Fibroblast of lung (primary cell): ENCODE results near the gene NOM1. TPM values are rescaled to one million over a fixed set of nuclear protein-coding genes. Genes with fewer than 3 reads are reported as not detected.
"Not testable (repeated sequence)": the region's sequence is repeated elsewhere in the genome, so short reads cannot be mapped to it uniquely, and the experiment has no call there.

ENCODE experiments used
- DNase-seq, 2 donors: peaks; one replicate each; pipeline versions ENCODE4 v3.0.0 to v3.0.0-alpha.2; 2010; ENCODE audit warnings: low read depth in 2 of 2
- H2AFZ ChIP-seq: 2 replicates; pipeline ENCODE4 v1.5.1; 2012; ENCODE audit warnings: low read length, control low read depth, inconsistent platforms
- H3K27ac ChIP-seq: 2 replicates; pipeline ENCODE4 v1.5.1; 2011; ENCODE audit warnings: low read length, control low read depth; ENCODE audit not compliant: insufficient read depth
- H3K27me3 ChIP-seq: 2 replicates; pipeline ENCODE4 v1.5.1; 2011; ENCODE audit warnings: mild to moderate bottlenecking, low read length; ENCODE audit not compliant: control insufficient read depth, insufficient read depth
- H3K36me3 ChIP-seq: 2 replicates; pipeline ENCODE4 v1.5.1; 2011; ENCODE audit warnings: low read length; ENCODE audit not compliant: control insufficient read depth, insufficient read depth
- H3K4me1 ChIP-seq: 2 replicates; pipeline ENCODE4 v1.5.1; 2011; ENCODE audit warnings: low read length; ENCODE audit not compliant: control insufficient read depth, insufficient read depth; ENCODE audit errors: extremely low read depth
- H3K4me2 ChIP-seq: 2 replicates; pipeline ENCODE4 v1.5.1; 2011; ENCODE audit warnings: low read length, control low read depth; ENCODE audit not compliant: insufficient read depth; ENCODE audit errors: extremely low read depth
- H3K4me3 ChIP-seq, 4 experiments: fragments of 200-600 bp in 1 of 4; sonication (generic) in 1 of 4; replicated peaks in 1 of 4; 2 replicates each; pipeline ENCODE4 v1.5.1; 2011 to 2016; ENCODE audit warnings: low read length in 4 of 4, low read depth in 3 of 4, mild to moderate bottlenecking in 3 of 4, control low read depth in 2 of 4, inconsistent platforms in 1 of 4, mixed read lengths in 1 of 4; ENCODE audit not compliant: insufficient read depth in 1 of 4; ENCODE audit errors: control extremely low read depth in 1 of 4
- H3K79me2 ChIP-seq: 2 replicates; pipeline ENCODE4 v1.5.1; 2012; ENCODE audit warnings: mild to moderate bottlenecking, low read length, inconsistent platforms; ENCODE audit not compliant: control insufficient read depth, insufficient read depth
- H3K9ac ChIP-seq: 2 replicates; pipeline ENCODE4 v1.5.1; 2011; ENCODE audit warnings: mild to moderate bottlenecking, low read length, control low read depth; ENCODE audit not compliant: insufficient read depth
- H3K9me3 ChIP-seq: 2 replicates; pipeline ENCODE4 v1.5.1; 2012; ENCODE audit warnings: low read depth, low read length; ENCODE audit not compliant: control insufficient read depth, insufficient read depth
- H4K20me1 ChIP-seq: 2 replicates; pipeline ENCODE4 v1.5.1; 2011; ENCODE audit warnings: low read length; ENCODE audit not compliant: control insufficient read depth, insufficient read depth; ENCODE audit errors: extremely low read depth
- EZH2 ChIP-seq: IDR thresholded peaks from 2 replicates; pipeline ENCODE4 v1.5.1; 2012; ENCODE audit warnings: low read length, control low read depth, mild to moderate bottlenecking; ENCODE audit errors: missing control alignments
- polyA plus RNA-seq, 2 donors: library from polyadenylated mRNA; depleted of rRNA in 1 of 2; stranded (reverse) in 1 of 2; unstranded in 1 of 2; fragments of >200 nt; gene quantifications; 2 replicates each; pipeline ENCODE4 v1.2.1, GENCODE V29; 2011 to 2012; ENCODE audit warnings: missing spikeins in 1 of 2
- total RNA-seq: library from RNA; depleted of rRNA; stranded (reverse); fragments of >200 nt; gene quantifications from 2 replicates; pipeline ENCODE4 v1.2.1, GENCODE V29; 2014
- TF ChIP-seq, protein P1 (sequence below), 2 donors: IDR thresholded peaks in 1 of 2; conservative IDR thresholded peaks in 1 of 2; 1 replicate in 1 of 2; 2 replicates in 1 of 2; pipeline ENCODE4 v1.5.1; 2011 to 2012; ENCODE audit warnings: low read length in 2 of 2, control low read depth in 1 of 2, inconsistent platforms in 1 of 2, low read depth in 1 of 2, mild to moderate bottlenecking in 1 of 2

NOM1 gene
- total and polyA plus RNA-seq, 2 donors (not counting 1 experiment from before 2014, with no cell fraction given), result 5.6 to 13.9 TPM

DNA sequence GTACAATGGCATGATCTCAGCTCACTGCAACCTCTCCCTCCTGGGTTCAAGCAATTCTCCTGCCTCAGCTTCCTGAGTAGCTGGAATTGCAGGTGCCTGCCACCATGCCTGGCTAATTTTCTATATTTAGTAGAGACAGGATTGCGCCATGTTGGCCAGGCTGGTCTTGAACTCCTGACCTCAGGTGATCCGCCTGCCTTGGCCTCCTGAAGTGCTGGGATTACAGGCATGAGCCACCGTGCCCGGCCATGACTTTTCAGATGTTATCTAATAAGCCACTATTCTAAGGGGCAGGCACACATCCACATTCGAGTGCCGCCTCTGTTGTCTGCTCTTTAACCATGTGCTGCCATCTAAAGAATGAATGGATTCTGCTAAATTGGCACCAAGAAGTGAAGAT is 27.2 kb upstream of the NOM1 start:
- not testable (repeated sequence) for H4K20me1 ChIP-seq, H3K36me3 ChIP-seq, H3K9ac ChIP-seq, H3K27me3 ChIP-seq, H3K4me1 ChIP-seq, H3K27ac ChIP-seq, H2AFZ ChIP-seq, H3K9me3 ChIP-seq, H3K4me2 ChIP-seq, DNase-seq, H3K4me3 ChIP-seq, H3K79me2 ChIP-seq

GRCh38 chr7:156925821-156926220 is 23.7 kb upstream of the NOM1 start:
- not testable (repeated sequence) for DNase-seq, H3K4me2 ChIP-seq, H3K36me3 ChIP-seq, H3K4me1 ChIP-seq, H3K27me3 ChIP-seq, H3K79me2 ChIP-seq, H3K4me3 ChIP-seq, H4K20me1 ChIP-seq, H3K9ac ChIP-seq, H3K27ac ChIP-seq, H3K9me3 ChIP-seq, H2AFZ ChIP-seq

DNA sequence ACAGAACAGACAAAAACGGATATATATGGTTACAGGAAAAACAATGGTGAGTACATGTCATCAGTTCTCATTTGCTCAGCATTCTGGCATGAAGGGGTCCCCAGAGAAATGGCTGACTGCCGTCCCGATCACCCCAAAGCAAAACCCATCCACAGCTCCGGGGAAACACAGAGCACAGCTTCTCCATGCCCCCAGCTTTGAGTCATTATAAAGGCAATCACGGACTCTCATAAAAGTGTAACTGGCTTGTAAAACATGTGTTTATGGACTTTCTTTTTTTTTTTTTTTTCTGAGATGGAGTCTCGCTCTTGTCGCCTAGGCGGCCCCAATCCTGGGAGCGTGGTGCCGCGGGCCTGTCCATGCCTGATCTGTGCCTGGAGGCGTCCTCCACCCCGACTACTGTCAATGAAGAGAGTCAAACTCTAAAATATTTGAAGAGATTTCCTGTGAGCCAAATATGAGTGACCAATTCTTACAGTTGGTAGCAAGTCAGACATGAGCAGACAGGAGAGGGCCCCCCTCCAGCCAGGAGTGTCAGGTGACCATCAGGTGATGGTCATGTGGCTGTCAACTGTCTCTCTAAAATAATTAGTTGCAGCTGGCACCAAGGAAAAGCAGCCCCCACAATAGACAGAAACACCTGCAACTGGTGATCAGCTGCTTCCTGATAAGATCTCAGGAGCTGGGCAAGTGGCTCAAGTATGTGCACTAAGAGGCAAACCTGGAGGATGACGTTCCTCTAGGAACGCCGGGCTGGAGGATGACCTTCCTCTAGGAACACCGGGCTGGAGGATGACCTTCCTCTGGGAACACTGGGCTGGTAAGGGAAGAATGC is 21.7 kb upstream of the NOM1 start:
- no peaks in the 10 kb centered on the region for H3K9me3 ChIP-seq
- no peaks in the 10 kb centered on the region for H4K20me1 ChIP-seq
- H2AFZ ChIP-seq, result no peak overlapping the region
- H3K27ac ChIP-seq, result no peak overlapping the region
- no peak overlapping the region for H3K4me2 ChIP-seq
- no peak for TF ChIP-seq EZH2
- TF ChIP-seq, protein P1, sequence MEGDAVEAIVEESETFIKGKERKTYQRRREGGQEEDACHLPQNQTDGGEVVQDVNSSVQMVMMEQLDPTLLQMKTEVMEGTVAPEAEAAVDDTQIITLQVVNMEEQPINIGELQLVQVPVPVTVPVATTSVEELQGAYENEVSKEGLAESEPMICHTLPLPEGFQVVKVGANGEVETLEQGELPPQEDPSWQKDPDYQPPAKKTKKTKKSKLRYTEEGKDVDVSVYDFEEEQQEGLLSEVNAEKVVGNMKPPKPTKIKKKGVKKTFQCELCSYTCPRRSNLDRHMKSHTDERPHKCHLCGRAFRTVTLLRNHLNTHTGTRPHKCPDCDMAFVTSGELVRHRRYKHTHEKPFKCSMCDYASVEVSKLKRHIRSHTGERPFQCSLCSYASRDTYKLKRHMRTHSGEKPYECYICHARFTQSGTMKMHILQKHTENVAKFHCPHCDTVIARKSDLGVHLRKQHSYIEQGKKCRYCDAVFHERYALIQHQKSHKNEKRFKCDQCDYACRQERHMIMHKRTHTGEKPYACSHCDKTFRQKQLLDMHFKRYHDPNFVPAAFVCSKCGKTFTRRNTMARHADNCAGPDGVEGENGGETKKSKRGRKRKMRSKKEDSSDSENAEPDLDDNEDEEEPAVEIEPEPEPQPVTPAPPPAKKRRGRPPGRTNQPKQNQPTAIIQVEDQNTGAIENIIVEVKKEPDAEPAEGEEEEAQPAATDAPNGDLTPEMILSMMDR (conservative IDR thresholded peaks at IDR 0.05 in 1 of 2, IDR thresholded peaks at IDR 0.05 in 1 of 2; ENCODE audit: low read depth in 1 of 2, low read length in 2 of 2), result no peak
- H3K9ac ChIP-seq, result no peak overlapping the region
- no peaks in the 10 kb centered on the region for H3K36me3 ChIP-seq
- H3K4me3 ChIP-seq, result no peak overlapping the region
- no peaks in the 10 kb centered on the region for H3K27me3 ChIP-seq
- no peaks in the 10 kb centered on the region for H3K4me1 ChIP-seq
- no peak for DNase-seq
- H3K79me2 ChIP-seq, result no peaks in the 10 kb centered on the region

DNA sequence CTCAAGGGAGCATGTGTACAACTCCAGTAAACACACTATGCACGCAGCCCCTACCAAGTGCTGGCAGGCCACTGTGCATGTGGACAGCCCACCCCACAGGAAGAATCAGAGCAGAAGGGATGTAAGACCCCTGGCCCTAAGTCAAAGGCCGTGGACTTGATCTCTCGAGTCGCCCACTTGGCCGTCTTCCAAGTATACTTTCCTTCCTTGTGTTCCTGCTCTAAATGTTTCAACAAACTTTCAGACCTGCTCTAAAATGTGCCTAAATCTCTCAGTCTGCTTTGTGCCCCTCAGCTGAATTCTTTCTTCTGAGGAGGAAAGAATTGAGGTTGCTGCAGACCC is 21.1 kb upstream of the NOM1 start:
- no peaks in the 10 kb centered on the region for H3K4me1 ChIP-seq
- no peak overlapping the region for H2AFZ ChIP-seq
- H3K4me2 ChIP-seq, result no peak overlapping the region
- no peaks in the 10 kb centered on the region for H4K20me1 ChIP-seq
- no peaks in the 10 kb centered on the region for H3K79me2 ChIP-seq
- TF ChIP-seq, protein P1 (conservative IDR thresholded peaks at IDR 0.05 in 1 of 2, IDR thresholded peaks at IDR 0.05 in 1 of 2; ENCODE audit: low read depth in 1 of 2, low read length in 2 of 2), result no peak
- TF ChIP-seq EZH2, result no peak
- no peak overlapping the region for H3K27ac ChIP-seq
- no peaks in the 10 kb centered on the region for H3K36me3 ChIP-seq
- H3K4me3 ChIP-seq, result no peak overlapping the region
- no peaks in the 10 kb centered on the region for H3K9me3 ChIP-seq
- DNase-seq, result no peak
- no peaks in the 10 kb centered on the region for H3K27me3 ChIP-seq
- no peak overlapping the region for H3K9ac ChIP-seq
